SH-SY5Y (cell line): Measurements from ENCODE around the gene DST.

Experiments
- GATA2 ChIP-seq: IDR thresholded peaks from 2 replicates; pipeline ENCODE4 v1.6.1; 2011; ENCODE audit warnings: mild to moderate bottlenecking, low read depth, low read length
- GATA3 ChIP-seq: IDR thresholded peaks from 2 replicates; pipeline ENCODE4 v1.6.1; 2011; ENCODE audit warnings: low read depth, mild to moderate bottlenecking, low read length, moderate library complexity

The DST gene

GRCh38 chr6:56459030-56459805 lies 183.5 kb downstream of the DST start:
- TF ChIP-seq GATA3 (no peak), GATA2 (no peak)

DNA sequence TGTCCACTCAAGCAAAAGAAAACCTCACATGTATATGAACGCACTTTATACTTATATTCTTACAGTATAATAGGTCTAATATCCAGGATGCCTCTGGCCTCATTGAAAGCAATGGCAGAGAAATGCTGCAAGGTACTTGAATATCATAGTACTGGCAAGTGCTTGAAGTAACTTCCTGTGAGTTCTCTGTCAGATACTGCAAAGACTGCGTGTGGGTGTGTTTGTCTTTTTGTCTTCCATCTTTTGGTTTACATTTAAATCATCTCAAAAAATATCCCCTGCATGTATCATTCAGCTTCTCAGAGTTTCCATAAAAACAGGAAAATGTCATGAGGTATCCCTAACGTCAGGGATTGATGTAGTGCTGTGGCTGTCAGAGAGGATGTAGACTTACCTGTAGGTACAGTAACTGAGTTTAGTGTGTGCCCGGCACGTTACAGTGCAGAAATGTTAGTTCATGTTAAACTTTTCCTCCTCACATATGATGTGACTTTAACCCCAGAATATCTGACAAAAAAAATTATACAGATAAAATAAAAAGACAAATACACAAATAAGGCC lies 184.3 kb downstream of the DST start:
- TF ChIP-seq GATA2 (no peak), GATA3 (no peak)

DNA sequence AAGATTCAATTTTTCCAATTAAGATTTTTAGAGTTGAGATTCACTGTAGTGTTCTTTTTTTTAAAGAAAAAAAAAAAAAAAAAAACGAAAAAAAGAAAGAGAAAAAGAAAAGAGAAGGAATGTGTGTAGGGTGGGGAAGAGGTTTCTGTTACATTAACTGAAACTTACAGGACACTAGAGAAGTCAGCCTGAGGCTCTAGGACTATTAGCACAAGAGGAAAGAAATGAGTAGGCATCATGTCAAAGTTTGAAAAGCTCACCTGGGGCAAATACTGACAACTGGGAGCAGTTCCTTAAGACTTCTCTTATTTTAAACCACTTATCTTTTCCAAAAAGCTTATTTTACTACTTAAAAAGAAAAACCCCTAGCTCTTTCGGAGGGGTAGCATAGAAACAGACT lies 185.9 kb downstream of the DST start:
- TF ChIP-seq GATA2: no peak
- no peak for TF ChIP-seq GATA3

- TF ChIP-seq GATA2: no peak
- no peak for TF ChIP-seq GATA3
Observed at GRCh38 chr6:56450882-56451739, 191.6 kb downstream of the DST start.

DNA sequence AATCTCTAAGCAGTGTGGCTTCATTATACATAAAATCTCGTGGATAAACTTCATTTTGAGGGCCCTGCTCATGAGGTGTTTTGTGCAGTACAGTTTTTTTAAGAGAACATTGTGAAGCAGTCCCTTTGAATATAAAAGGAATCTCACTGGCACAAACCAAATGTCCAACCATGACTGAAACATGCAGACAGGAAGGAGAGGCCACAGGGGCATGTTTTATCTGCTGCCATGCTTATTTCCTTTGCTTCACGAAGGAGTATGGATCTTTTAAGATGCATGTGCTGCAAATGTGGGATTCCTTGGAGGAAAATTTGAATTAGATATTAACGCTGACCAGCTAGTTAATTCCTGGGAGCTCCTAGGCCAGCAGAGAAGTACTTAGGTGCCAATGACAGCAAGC lies 192.3 kb downstream of the DST start:
- TF ChIP-seq GATA3: no peak
- no peak for TF ChIP-seq GATA2

- TF ChIP-seq GATA3 (no peak), GATA2 (no peak)
Observed at GRCh38 chr6:56448046-56448445, 194.6 kb downstream of the DST start.

DNA sequence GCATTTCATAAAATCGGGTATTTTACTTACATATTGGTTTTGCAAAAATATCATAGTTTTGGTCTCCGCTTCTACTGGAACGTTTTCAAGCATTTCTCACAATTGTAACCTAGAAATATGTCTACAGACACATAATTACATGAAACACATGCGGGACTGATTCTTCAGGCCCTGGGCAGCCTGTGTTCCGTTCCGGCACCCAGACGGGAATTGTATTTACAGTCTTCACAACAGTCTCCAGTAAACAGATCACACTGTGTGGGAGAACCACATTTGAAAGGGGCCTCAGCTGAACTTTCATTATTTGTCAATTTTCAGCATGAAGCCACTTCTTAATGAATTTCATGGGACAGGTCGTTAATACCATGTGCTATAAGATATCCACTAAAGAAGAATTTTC lies 196.9 kb downstream of the DST start:
- TF ChIP-seq GATA2: no peak
- no peak for TF ChIP-seq GATA3

DNA sequence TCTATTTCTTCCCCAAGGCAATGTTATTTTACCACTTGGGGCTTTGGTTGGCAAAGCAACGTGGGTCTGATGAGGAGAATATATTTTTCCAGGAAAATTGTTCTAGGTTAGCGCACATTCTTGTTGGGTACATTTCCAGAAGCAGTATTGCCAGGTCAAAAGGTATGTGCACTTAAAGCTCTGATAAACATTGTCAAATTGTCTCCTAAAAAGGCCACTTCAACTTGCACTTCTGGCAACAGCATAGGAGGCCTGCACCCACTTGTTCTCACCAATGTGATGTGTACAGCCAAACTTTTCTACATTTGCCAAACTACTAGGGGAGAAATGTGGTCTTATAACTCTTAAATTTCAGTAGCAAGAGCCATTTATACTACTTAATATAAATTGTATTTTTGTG lies 197.8 kb downstream of the DST start:
- TF ChIP-seq GATA2 (no peak), GATA3 (no peak)

DNA sequence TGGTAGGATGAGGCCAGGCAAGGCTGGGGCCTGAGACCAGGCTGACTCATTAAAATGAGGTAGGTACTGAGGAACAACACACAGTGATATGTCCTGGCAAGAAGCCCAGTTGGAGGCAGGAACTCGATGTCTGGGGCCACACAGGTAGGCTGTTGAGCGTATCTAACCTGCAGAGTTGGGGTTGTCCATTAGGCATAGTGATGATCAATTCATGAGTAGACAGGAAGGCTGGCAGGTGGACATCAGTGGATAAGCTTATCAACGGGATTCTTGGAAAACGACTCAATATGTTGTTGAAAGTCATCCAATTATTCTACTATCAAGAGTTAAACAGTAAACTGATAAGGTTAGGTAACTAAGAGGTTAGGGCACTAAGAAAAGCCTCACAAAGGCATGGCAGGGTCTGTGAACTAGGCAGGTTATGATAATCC lies 202.1 kb downstream of the DST start:
- TF ChIP-seq GATA2 (no peak), GATA3 (no peak)

GRCh38 chr6:56437171-56437900 lies 205.4 kb downstream of the DST start:
- TF ChIP-seq GATA2 (no peak), GATA3 (no peak)

GRCh38 chr6:56435754-56436153 lies 206.9 kb downstream of the DST start:
- no peak for TF ChIP-seq GATA2
- TF ChIP-seq GATA3: no peak

GRCh38 chr6:56435326-56435725 lies 207.4 kb downstream of the DST start:
- TF ChIP-seq GATA3 (no peak), GATA2 (no peak)

DNA sequence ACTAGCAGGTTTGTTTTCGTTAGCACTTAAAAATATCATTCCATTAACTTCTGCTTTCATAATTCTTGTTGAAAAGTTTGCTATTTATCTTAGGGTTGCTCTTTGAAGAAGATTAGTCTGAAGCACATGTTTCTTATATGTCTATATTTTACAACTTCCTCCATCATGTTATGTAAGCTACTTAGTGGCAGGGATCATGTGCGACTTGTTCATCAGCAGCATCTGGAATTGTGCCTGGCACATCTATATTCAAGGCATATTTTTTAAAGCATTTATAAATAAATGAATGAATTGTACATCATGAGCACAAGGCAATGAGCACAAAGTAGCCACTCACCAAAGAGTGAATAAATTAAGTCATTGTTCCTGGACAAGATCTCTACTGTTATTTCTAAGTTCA lies 208.1 kb downstream of the DST start:
- TF ChIP-seq GATA3: no peak
- TF ChIP-seq GATA2: no peak

- no peak for TF ChIP-seq GATA3
- no peak for TF ChIP-seq GATA2
Observed at GRCh38 chr6:56433119-56433518, 209.6 kb downstream of the DST start.
